Body of pancreas (tissue), 4 donors: ENCODE measurements around the gene AP1S1.

Experiments used
- CTCF ChIP-seq, 7 experiments: fragments of 450-650 bp in 4 of 7; fragments of 200-600 bp in 3 of 7; sonication (generic) in 3 of 7; IDR thresholded peaks; one replicate each; pipeline ENCODE4 v1.5.1; 2016 to 2019; ENCODE audit warnings: antibody characterized with exemption in 7 of 7
- POLR2A ChIP-seq, 3 donors: fragments of 450-650 bp; IDR thresholded peaks; one replicate each; pipeline ENCODE4 v1.6.1; 2016; ENCODE audit warnings: antibody characterized with exemption in 3 of 3, mild to moderate bottlenecking in 2 of 3

- TF ChIP-seq CTCF (IDR thresholded peaks at IDR 0.05) = no peak
- no peak for TF ChIP-seq POLR2A (IDR thresholded peaks at IDR 0.05)
These were observed 28.2 kb upstream of the AP1S1 start for GRCh38 chr7:101125989-101126650.
